Heart left ventricle (tissue), 16 donors: ENCODE measurements around the gene PNCK. TPM values are rescaled to one million over a fixed set of nuclear protein-coding genes. Genes with fewer than 3 reads are reported as not detected.

Experiments used
- ATAC-seq, 4 donors: fragments of 200-7000 bp; cut with Tn5 transposase; one replicate each; pipeline ENCODE4 v1.9.1; 2020 to 2022; ENCODE audit warnings: moderate library complexity in 4 of 4, mild to moderate bottlenecking in 3 of 4, moderate number of reproducible peaks in 1 of 4
- DNase-seq, 5 donors: peaks; one replicate each; pipeline ENCODE4 v3.0.0-alpha.2; 2020
- H3K27ac ChIP-seq, 12 donors: fragments of 200-600 bp; sonication (generic) in 4 of 12; one replicate each; pipeline versions ENCODE4 v1.5.0 to v1.8.0; 2016 to 2022; ENCODE audit warnings: mild to moderate bottlenecking in 2 of 12
- H3K27me3 ChIP-seq, 9 donors: fragments of 200-600 bp; sonication (generic) in 2 of 9; one replicate each; pipeline versions ENCODE4 v1.5.1 to v1.8.0; 2016 to 2022; ENCODE audit warnings: mild to moderate bottlenecking in 3 of 9
- H3K36me3 ChIP-seq, 9 donors: fragments of 200-600 bp; sonication (generic) in 2 of 9; one replicate each; pipeline versions ENCODE4 v1.5.0 to v1.8.0; 2018 to 2022; ENCODE audit warnings: mild to moderate bottlenecking in 2 of 9
- H3K4me1 ChIP-seq, 12 donors: fragments of 200-600 bp; sonication (generic) in 4 of 12; one replicate each; pipeline versions ENCODE4 v1.5.0 to v1.8.0; 2016 to 2022; ENCODE audit warnings: mild to moderate bottlenecking in 3 of 12
- H3K4me3 ChIP-seq, 12 donors: fragments of 200-600 bp; sonication (generic) in 4 of 12; one replicate each; pipeline versions ENCODE4 v1.5.0 to v1.8.0; 2017 to 2022; ENCODE audit warnings: mild to moderate bottlenecking in 9 of 12, moderate library complexity in 4 of 12
- H3K9me3 ChIP-seq, 12 donors: fragments of 200-600 bp; sonication (generic) in 4 of 12; one replicate each; pipeline versions ENCODE4 v1.5.0 to v1.8.0; 2016 to 2022; ENCODE audit warnings: mild to moderate bottlenecking in 1 of 12
- CTCF ChIP-seq, 12 donors: fragments of 200-600 bp; sonication (generic) in 4 of 12; IDR thresholded peaks; one replicate each; pipeline versions ENCODE4 v1.5.0 to v1.8.0; 2018 to 2022; ENCODE audit warnings: antibody characterized with exemption in 12 of 12, mild to moderate bottlenecking in 5 of 12
- POLR2A ChIP-seq, 2 donors: fragments of 450-650 bp; IDR thresholded peaks; one replicate each; pipeline ENCODE4 v1.6.1; 2017; ENCODE audit warnings: antibody characterized with exemption in 2 of 2, mild to moderate bottlenecking in 2 of 2, moderate library complexity in 2 of 2
- WGBS, 4 donors: extraction: QIAGEN DNeasy Blood & Tissue Kit in 2 of 4; methylation state at CpG; one replicate each; pipeline versions ENCODE4 v1.1.5 to v1.1.7; 2013 to 2018; 5-methylcytosine and 5-hydroxymethylcytosine counted together
- intact Hi-C, 10 donors: fragments of 100-400 bp; cut with DNase I; formaldehyde crosslinking; loops; one replicate each; pipeline versions ENCODE4 v1.11.1 to v1.14.2; 2022
- polyA plus RNA-seq, 2 donors: library from polyadenylated mRNA; stranded (reverse); fragments of 200-250 nt; gene quantifications; one replicate each; pipeline ENCODE4 v1.2.3, GENCODE V29; 2013
- total RNA-seq, 9 donors: library from RNA; depleted of rRNA in 2 of 9; stranded (reverse); fragments of >200 nt in 2 of 9; fragmentation: NEBNext Ultra II Directional in 3 of 9; extraction: Animal tissue kit (Norgen Biotek cat#: 25700) in 3 of 9; gene quantifications; one replicate each; pipeline versions ENCODE4 v1.1.0 to v1.2.4, GENCODE V29; 2016 to 2023
- donor health status: ischemic (EF 13 %, LVEDD 7.1; RV severe dilation, severe dysfunction).
- donor health status: healthy with polysubstance abuse.
- donor health status: DM: no; HTN: yes; CAD: no.
- donor health status: DM: no; HTN: no; CAD: no.
- donor health status: ischemic (EF 25% LVEDD 6.9; RV normal size, moderate dysfunction).
- donor health status: ischemic (EF 25% LVEDD 5.7; RV mildly dilated, moderate dysfunction).
- donor health status: healthy.
- donor health status: DM: yes; HTN: yes; CAD: no.
- donor health status: ischemic (EF 35%, LVEDD 5.7; RV mildly dilated, moderate dysfunction).
- donor health status: nonischemic (EF 11% LVEDD 7.7; RV severe dilation, severe dysfunction).
- donor health status: DM: yes; HTN: yes; CAD: no.
- donor health status: PGD.
- donor health status: ischemic (EF 29% LVEDD 5.4; RV normal size, mild dysfunction).
- donor health status: nonischemic (EF 23%, LVEDD 6.1; RV moderate dilation, normal function).

Gene PNCK
- total and polyA plus RNA-seq, 11 donors, result 1.4 to 7.3 (median 6.4) TPM

- H3K4me1 ChIP-seq, result peaks cover 0 to 18% (median 9%) of the 10 kb centered on the region in 12 donors
- peaks cover 0 to 63% (median 53%) of the 10 kb centered on the region in 9 donors for H3K36me3 ChIP-seq
- no peak overlapping the region for H3K4me3 ChIP-seq
- H3K27ac ChIP-seq, result no peak overlapping the region
- ATAC-seq, result no peak
- TF ChIP-seq POLR2A (IDR thresholded peaks at IDR 0.05), result no peak
- TF ChIP-seq CTCF (IDR thresholded peaks at IDR 0.05), result no peak
- intact Hi-C loops, result no loop called here
- WGBS, 4 donors, result 67 to 79% (median 70%) methylated on average over 1 to 2 of the region's 2 CpGs
- H3K9me3 ChIP-seq, result peaks cover 0 to 3% (median 0%) of the 10 kb centered on the region in 12 donors
- no peak for DNase-seq
- H3K27me3 ChIP-seq, result no peaks in the 10 kb centered on the region
Observed at GRCh38 chrX:153719238-153719637, 45.6 kb upstream of the PNCK start.

GRCh38 chrX:153717445-153717844, 43.8 kb upstream of the PNCK start:
- Histone ChIP-seq H3K9me3 (no peaks in the 10 kb centered on the region), H3K27me3 (no peaks in the 10 kb centered on the region), H3K36me3 (peaks cover 0 to 72% (median 63%) of the 10 kb centered on the region in 9 donors), H3K27ac (no peak overlapping the region), H3K4me1 (peaks cover 0 to 10% (median under 1%) of the 10 kb centered on the region in 12 donors), H3K4me3 (no peak overlapping the region)
- ATAC-seq (no peak), DNase-seq (no peak)
- TF ChIP-seq CTCF (IDR thresholded peaks at IDR 0.05) (no peak), POLR2A (IDR thresholded peaks at IDR 0.05) (no peak)
- WGBS, 4 donors, result 84 to 96% (median 90%) methylated on average over 9 of the region's 9 CpGs
- intact Hi-C loops, result no loop called here

GRCh38 chrX:153714256-153714655, 40.6 kb upstream of the PNCK start:
- TF ChIP-seq POLR2A (IDR thresholded peaks at IDR 0.05) (no peak), CTCF (IDR thresholded peaks at IDR 0.05) (no peak)
- no peak overlapping the region for H3K27ac ChIP-seq
- WGBS, 4 donors, result 83 to 91% (median 86%) methylated on average over 3 of the region's 3 CpGs
- H3K4me1 ChIP-seq, result peaks cover 0 to 5% (median 0%) of the 10 kb centered on the region in 12 donors
- peaks cover 0 to 68% (median 36%) of the 10 kb centered on the region in 9 donors for H3K36me3 ChIP-seq
- ATAC-seq (no peak), DNase-seq (no peak)
- H3K27me3 ChIP-seq, result no peaks in the 10 kb centered on the region
- no peaks in the 10 kb centered on the region for H3K9me3 ChIP-seq
- H3K4me3 ChIP-seq, result no peak overlapping the region
- intact Hi-C loops, result no loop called here

GRCh38 chrX:153709726-153710674, 36.4 kb upstream of the PNCK start:
- intact Hi-C loops, result no loop called here
- Histone ChIP-seq H3K4me1 (peaks cover 0 to 14% (median 1%) of the 10 kb centered on the region in 12 donors), H3K9me3 (no peaks in the 10 kb centered on the region), H3K4me3 (no peak overlapping the region), H3K36me3 (peaks cover 0 to 39% (median 13%) of the 10 kb centered on the region in 9 donors), H3K27ac (no peak overlapping the region), H3K27me3 (no peaks in the 10 kb centered on the region)
- TF ChIP-seq CTCF (IDR thresholded peaks at IDR 0.05) (no peak), POLR2A (IDR thresholded peaks at IDR 0.05) (no peak)
- peak in 2 of 5 donors; percentile 27 to 33 for DNase-seq
- peak in 2 of 4 donors; percentile 12 to 15 for ATAC-seq
- WGBS, 4 donors, result 73 to 83% (median 76%) methylated on average over 21 to 27 of the region's 27 CpGs
